Panc1 (cell line): ENCODE measurements around the gene CADM1.

Source experiments
- POLR2AphosphoS5 ChIP-seq: IDR thresholded peaks from 2 replicates; pipeline ENCODE4 v1.6.1; 2012; ENCODE audit warnings: mild to moderate bottlenecking, low read depth, low read length, moderate library complexity
- REST ChIP-seq, 2 experiments: IDR thresholded peaks; 2 replicates each; pipeline ENCODE4 v1.6.1; 2011 to 2012; ENCODE audit warnings: low read depth in 2 of 2, control low read depth in 1 of 2, low read length in 1 of 2, mild to moderate bottlenecking in 1 of 2, moderate library complexity in 1 of 2; ENCODE audit not compliant: insufficient read depth in 1 of 2
- SIN3A ChIP-seq: IDR thresholded peaks from 2 replicates; pipeline ENCODE4 v1.6.1; 2012; ENCODE audit warnings: low read depth, mild to moderate bottlenecking, low read length, moderate library complexity, borderline replicate concordance; ENCODE audit not compliant: insufficient read depth
- TCF7L2 ChIP-seq: IDR thresholded peaks from 2 replicates; pipeline ENCODE4 v1.6.1; 2011; ENCODE audit warnings: mild to moderate bottlenecking, low read depth, low read length, inconsistent platforms
- TF ChIP-seq, protein P1 (sequence below): fragments of 450-650 bp; IDR thresholded peaks from 2 replicates; pipeline ENCODE4 v1.5.1; 2017; ENCODE audit warnings: mild to moderate bottlenecking

DNA sequence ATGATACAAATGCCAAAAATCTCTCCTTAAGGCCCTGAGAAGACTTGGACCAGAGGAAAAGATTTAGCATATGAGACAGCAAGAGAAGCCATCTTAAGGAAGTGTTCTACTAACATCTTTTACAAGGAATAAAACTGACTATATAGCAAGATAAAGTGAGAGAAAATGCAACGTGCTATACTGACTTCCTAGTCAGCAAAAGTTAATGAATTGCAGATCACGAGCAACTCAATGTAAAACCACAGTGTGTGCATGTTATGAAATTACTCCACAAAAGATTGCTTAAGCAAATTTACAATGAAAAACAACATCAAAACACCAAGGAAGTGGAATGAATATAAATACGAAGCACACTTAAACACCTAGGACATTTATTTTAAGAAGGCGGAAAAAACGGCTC, 187.5 kb downstream of the CADM1 start:
- TF ChIP-seq, protein P1, sequence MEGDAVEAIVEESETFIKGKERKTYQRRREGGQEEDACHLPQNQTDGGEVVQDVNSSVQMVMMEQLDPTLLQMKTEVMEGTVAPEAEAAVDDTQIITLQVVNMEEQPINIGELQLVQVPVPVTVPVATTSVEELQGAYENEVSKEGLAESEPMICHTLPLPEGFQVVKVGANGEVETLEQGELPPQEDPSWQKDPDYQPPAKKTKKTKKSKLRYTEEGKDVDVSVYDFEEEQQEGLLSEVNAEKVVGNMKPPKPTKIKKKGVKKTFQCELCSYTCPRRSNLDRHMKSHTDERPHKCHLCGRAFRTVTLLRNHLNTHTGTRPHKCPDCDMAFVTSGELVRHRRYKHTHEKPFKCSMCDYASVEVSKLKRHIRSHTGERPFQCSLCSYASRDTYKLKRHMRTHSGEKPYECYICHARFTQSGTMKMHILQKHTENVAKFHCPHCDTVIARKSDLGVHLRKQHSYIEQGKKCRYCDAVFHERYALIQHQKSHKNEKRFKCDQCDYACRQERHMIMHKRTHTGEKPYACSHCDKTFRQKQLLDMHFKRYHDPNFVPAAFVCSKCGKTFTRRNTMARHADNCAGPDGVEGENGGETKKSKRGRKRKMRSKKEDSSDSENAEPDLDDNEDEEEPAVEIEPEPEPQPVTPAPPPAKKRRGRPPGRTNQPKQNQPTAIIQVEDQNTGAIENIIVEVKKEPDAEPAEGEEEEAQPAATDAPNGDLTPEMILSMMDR = no peak
- TF ChIP-seq REST (IDR thresholded peaks at IDR 0.05; ENCODE audit: insufficient read depth in 1 of 2, low read depth in 2 of 2, low read length in 1 of 2) (no peak), SIN3A (no peak), TCF7L2 (no peak), POLR2AphosphoS5 (no peak)
